ENCODE data around the gene CTF1. TPM values are rescaled to one million over a fixed set of nuclear protein-coding genes. Genes with fewer than 3 reads are reported as not detected.

Gene CTF1
- total RNA-seq, 1 experiment from 2014 or later, result 11.6 TPM

DNA sequence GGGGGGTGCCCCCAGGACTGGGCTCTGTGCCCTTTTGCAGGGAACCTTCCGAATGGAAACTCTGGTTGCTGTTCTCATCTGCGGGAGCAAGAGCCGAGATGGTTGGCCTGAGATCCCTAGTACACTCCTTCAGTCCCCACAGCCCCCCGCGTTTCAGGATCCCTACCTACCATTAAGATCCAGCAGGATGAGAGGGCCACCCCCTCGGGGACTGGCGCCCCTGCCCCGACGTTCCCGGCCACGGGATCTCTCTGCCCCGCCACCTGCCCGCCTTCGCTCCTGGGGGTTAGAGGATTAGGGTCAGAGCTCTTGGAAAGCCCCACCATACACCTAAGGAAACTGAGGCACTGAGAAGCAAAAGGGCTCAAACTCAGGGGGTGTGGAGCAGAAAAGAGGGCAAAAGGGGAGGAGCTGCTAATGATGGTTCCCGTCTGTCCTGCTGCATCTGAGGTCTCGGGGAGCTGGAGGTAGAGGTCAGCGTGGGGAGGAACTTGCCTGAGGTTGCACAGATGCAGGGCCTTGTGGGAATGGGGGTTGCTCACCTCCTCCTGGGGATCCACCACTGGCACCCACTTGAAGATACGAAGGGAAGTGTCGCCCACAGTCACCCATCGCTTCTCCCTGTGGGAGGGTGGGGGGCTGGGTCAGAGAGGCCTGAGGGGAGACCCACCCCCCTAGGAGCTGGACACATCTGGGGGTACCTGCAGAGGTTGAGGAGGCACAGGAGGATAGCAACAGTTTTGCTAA lies 3.6 kb upstream of the CTF1 start:
- Histone ChIP-seq H3K36me3 (ENCODE audit: low read depth) (no peaks in the 10 kb centered on the region), H3K9me2 (ENCODE audit: insufficient read depth) (no peaks in the 10 kb centered on the region), H4K20me1 (ENCODE audit: insufficient read depth) (no peaks in the 10 kb centered on the region), H3K9me3 (ENCODE audit: insufficient read depth, low read depth) (no peaks in the 10 kb centered on the region), H3F3A (ENCODE audit: insufficient read depth, low read depth) (peaks cover 32% of the 10 kb centered on the region), H3K79me2 (ENCODE audit: low read depth) (peaks cover 9% of the 10 kb centered on the region), H2AFZ (peak overlapping the region; percentile 87; the same call in 1 of the 2 replicates), H3K4me2 (peak overlapping the region; percentile 94), H3K4me3 (peak overlapping the region; percentile 89), H3K4me1 (replicated peaks; ENCODE audit: insufficient read depth) (peaks cover 34% of the 10 kb centered on the region), H3K27ac (no peak overlapping the region), H3K27me3 (ENCODE audit: insufficient read depth, low read depth) (no peaks in the 10 kb centered on the region)
- ChIA-PET POLR2A (ENCODE audit: unreplicated experiment) (interaction anchor here (0.7 kb wide), 1 partner anchor 12 kb away, joined by 3 read pairs; no protein-coding TSS in a partner anchor), CTCF (interaction anchor here (0.5 to 0.7 kb wide), 2 partner anchors 41 to 746 kb away, joined by 3 to 12 read pairs; no protein-coding TSS in a partner anchor)
- no peak for TF ChIP-seq EZH2 (IDR thresholded peaks at IDR 0.05; ENCODE audit: low read depth)
- TF ChIP-seq, protein P1, sequence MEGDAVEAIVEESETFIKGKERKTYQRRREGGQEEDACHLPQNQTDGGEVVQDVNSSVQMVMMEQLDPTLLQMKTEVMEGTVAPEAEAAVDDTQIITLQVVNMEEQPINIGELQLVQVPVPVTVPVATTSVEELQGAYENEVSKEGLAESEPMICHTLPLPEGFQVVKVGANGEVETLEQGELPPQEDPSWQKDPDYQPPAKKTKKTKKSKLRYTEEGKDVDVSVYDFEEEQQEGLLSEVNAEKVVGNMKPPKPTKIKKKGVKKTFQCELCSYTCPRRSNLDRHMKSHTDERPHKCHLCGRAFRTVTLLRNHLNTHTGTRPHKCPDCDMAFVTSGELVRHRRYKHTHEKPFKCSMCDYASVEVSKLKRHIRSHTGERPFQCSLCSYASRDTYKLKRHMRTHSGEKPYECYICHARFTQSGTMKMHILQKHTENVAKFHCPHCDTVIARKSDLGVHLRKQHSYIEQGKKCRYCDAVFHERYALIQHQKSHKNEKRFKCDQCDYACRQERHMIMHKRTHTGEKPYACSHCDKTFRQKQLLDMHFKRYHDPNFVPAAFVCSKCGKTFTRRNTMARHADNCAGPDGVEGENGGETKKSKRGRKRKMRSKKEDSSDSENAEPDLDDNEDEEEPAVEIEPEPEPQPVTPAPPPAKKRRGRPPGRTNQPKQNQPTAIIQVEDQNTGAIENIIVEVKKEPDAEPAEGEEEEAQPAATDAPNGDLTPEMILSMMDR (conservative IDR thresholded peaks at IDR 0.05), result no peak
- intact Hi-C loops (cut with micrococcal nuclease; ENCODE audit: unreplicated experiment), result no loop called here
- no peak for DNase-seq
- BruUV-seq (replicated peaks), result TSS peak; percentile 4

DNA sequence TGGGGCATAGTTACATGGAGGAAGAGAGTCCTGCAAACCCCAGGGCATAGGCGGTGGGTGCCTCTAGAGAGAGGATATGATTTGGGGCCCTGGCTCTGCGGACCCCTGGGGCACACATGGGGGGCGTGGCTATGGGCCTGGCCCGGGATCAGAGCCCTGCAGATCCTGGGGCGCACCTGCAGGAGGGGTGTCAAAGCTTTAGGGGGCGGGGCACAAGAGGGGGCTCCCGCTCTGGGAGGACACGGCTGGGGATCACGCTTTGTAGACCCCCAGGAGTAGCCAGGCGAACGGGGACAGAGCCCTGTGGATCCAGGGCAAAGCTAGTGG lies 3.0 kb upstream of the CTF1 start:
- POLR2A ChIA-PET (ENCODE audit: unreplicated experiment), result interaction anchor here (0.7 kb wide), 1 partner anchor 12 kb away, joined by 3 read pairs; no protein-coding TSS in a partner anchor
- CTCF ChIA-PET, result interaction anchor here (0.5 to 0.6 kb wide), 2 partner anchors 41 to 199 kb away, joined by 3 to 4 read pairs; no protein-coding TSS in a partner anchor
- no peaks in the 10 kb centered on the region for H3K9me3 ChIP-seq (ENCODE audit: insufficient read depth, low read depth)

DNA sequence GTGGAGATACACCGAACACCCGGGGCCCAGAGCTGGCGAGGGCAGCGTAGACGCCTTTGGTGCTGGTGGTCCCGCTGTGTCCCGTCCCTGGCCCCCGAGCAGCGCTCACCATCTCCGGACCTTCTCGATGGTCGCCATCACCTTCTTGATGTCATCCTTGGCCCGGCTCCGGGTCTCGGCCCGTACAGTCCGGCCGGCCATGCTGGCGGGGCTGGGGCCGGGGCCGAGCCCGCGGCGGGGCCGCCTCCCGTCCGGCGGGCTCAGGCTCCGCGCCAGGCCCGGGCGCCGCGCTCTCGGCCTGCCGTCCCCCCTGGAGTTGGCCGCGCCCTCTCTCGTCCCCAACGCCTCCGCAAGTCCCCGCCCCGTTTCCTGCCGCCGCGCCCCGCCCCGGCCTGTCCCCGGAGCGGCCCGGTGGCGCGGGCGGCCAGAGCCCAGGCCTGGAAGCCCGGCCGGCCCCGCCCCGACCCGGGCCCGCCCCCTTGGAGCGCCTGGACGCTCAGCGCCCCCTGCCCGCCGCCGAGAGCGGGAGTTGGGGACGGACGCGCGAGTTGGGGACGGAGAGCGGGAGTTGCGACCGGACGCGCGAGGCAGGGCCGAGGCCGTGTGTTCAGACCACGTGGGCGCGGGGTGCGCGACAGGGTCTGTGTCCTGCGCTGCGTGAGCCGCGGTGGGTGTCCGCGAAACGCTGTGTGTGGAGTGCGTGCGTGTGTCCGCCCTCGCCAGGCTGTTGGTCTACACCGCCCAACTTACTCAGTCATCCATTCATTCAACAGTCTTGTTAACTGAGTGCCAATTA lies 2.5 kb upstream of the CTF1 start, which contains the start of gene BCL7C:
BCL7C (minus strand) TSS at position 334 of the 796 bp plus-strand sequence; CDS start at position 201, 133 bp downstream.
- CTCF ChIA-PET, result interaction anchor here (0.5 to 0.6 kb wide), 2 partner anchors 40 to 198 kb away, joined by 3 to 4 read pairs; no protein-coding TSS in a partner anchor
- Histone ChIP-seq H2AFZ (peak within 1 kb of the TSS; percentile 87), H3K27ac (peak within 1 kb of the TSS; percentile 88), H3K36me3 (ENCODE audit: low read depth) (no peaks in the 10 kb centered on the region), H3K9me3 (ENCODE audit: insufficient read depth, low read depth) (no peaks in the 10 kb centered on the region), H3K4me1 (replicated peaks; ENCODE audit: insufficient read depth) (peaks cover 34% of the 10 kb centered on the region), H3K9me2 (ENCODE audit: insufficient read depth) (no peaks in the 10 kb centered on the region), H3K4me2 (peak within 1 kb of the TSS; percentile 94), H3K27me3 (ENCODE audit: insufficient read depth, low read depth) (no peaks in the 10 kb centered on the region), H3F3A (ENCODE audit: insufficient read depth, low read depth) (peaks cover 32% of the 10 kb centered on the region), H3K79me2 (ENCODE audit: low read depth) (peaks cover 9% of the 10 kb centered on the region), H4K20me1 (ENCODE audit: insufficient read depth) (no peaks in the 10 kb centered on the region), H3K4me3 (peak within 1 kb of the TSS; percentile 89)
- POLR2A ChIA-PET (ENCODE audit: unreplicated experiment), result interaction anchor here (0.7 kb wide), 1 partner anchor 13 kb away, joined by 3 read pairs; no protein-coding TSS in a partner anchor
- TF ChIP-seq EZH2 (IDR thresholded peaks at IDR 0.05; ENCODE audit: low read depth), result no peak
- TF ChIP-seq, protein P1 (conservative IDR thresholded peaks at IDR 0.05), result peak; percentile 47; the same call in 1 of the 2 replicates
- intact Hi-C loops (cut with micrococcal nuclease; ENCODE audit: unreplicated experiment), result loop anchor here (1.0 to 2.0 kb wide), 3 partner anchors 19 to 153 kb away; no protein-coding TSS in a partner anchor
- peak; percentile 73 to 98 for DNase-seq
- no TSS peak for BruUV-seq (replicated peaks)

More for the DNA sequence above, 3.0 kb upstream of the CTF1 start:
- H3K9me2 ChIP-seq (ENCODE audit: insufficient read depth), result no peaks in the 10 kb centered on the region
- no peaks in the 10 kb centered on the region for H3K27me3 ChIP-seq (ENCODE audit: insufficient read depth, low read depth)
- peak overlapping the region; percentile 87 for H2AFZ ChIP-seq
- no TSS peak for BruUV-seq (replicated peaks)
- no peak for TF ChIP-seq EZH2 (IDR thresholded peaks at IDR 0.05; ENCODE audit: low read depth)
- TF ChIP-seq, protein P1 (conservative IDR thresholded peaks at IDR 0.05), result no peak
- peaks cover 32% of the 10 kb centered on the region for H3F3A ChIP-seq (ENCODE audit: insufficient read depth, low read depth)
- H3K4me1 ChIP-seq (replicated peaks; ENCODE audit: insufficient read depth), result peaks cover 34% of the 10 kb centered on the region
- peak overlapping the region; percentile 94 for H3K4me2 ChIP-seq
- peaks cover 9% of the 10 kb centered on the region for H3K79me2 ChIP-seq (ENCODE audit: low read depth)
- H3K4me3 ChIP-seq, result peak overlapping the region; percentile 89
- no peak overlapping the region for H3K27ac ChIP-seq
- no peaks in the 10 kb centered on the region for H3K36me3 ChIP-seq (ENCODE audit: low read depth)
- DNase-seq, result no peak
- intact Hi-C loops (cut with micrococcal nuclease; ENCODE audit: unreplicated experiment), result no loop called here
- H4K20me1 ChIP-seq (ENCODE audit: insufficient read depth), result no peaks in the 10 kb centered on the region
